COLO668 (cell line): ENCODE results near the gene NPFFR1.

Source experiments
- DNase-seq: peaks from one replicate; lab custom pipeline; 2025; ENCODE audit not compliant: unreplicated experiment; lab: John Stamatoyannopoulos, UW

NPFFR1 gene, protein sequence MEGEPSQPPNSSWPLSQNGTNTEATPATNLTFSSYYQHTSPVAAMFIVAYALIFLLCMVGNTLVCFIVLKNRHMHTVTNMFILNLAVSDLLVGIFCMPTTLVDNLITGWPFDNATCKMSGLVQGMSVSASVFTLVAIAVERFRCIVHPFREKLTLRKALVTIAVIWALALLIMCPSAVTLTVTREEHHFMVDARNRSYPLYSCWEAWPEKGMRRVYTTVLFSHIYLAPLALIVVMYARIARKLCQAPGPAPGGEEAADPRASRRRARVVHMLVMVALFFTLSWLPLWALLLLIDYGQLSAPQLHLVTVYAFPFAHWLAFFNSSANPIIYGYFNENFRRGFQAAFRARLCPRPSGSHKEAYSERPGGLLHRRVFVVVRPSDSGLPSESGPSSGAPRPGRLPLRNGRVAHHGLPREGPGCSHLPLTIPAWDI

GRCh38 chr10:70283445-70284399 is at the start of gene NPFFR1:
Gene NPFFR1 (minus strand): TSS chr10:70284004. CDS start chr10:70283676, 328 bp downstream.
- DNase-seq: no peak

DNA sequence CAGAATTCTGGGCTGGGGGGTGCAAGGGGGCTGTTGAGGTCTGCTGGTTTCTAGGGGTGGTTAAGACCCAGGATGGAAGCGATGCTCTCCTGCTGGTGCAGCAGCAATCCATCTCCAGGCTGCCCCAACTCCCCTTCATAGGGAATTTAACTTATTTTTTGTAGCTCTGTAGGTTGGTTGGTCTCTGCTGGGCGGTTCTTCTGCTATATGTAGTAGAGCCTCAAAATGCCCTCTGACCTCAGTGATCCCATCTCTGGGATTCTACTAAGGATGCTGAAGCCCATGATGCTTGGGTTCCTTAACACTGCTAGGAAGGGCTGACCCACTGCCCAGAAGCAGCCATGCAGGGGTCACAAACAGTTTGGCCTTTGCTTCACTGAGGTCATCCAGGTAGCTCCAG is 49.5 kb upstream of the NPFFR1 start:
- DNase-seq: no peak

DNA sequence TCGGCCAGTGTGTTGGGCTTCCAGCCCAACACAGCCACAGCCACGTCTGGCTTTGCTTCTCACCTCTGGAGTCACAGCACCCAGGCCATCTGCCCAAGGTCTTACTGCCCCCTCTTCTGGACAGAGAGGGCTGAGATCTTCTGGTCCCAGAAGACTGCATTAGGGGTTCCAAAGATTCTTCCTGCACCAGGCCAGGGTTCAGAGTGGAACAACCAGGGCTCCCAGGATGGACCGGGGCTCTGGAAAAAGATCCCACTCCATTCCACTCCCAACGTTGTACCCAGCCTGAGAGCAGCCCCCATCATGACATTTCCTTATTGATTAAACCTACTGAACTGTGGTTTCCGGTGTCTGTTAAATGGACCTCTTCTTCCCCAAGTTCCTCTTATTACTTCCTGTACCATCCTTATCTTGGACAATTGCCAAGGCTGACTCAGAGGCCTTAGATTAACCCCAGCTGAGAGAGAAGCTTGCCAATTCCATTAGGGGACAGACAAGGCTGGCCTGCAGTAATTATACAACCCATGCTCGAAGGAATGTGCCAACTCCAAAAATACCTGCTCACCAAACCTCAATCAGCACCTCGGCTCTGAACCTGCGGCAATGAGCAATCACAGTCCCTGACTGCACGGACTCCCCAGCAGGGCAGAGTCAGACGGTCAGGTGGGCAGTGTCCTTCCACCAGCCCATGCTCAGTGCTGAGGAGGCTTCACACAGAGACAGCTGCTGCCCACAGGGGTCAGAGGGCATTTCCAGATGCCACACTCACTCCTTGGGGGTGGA is 47.9 kb upstream of the NPFFR1 start:
- DNase-seq: peak; percentile 68

DNA sequence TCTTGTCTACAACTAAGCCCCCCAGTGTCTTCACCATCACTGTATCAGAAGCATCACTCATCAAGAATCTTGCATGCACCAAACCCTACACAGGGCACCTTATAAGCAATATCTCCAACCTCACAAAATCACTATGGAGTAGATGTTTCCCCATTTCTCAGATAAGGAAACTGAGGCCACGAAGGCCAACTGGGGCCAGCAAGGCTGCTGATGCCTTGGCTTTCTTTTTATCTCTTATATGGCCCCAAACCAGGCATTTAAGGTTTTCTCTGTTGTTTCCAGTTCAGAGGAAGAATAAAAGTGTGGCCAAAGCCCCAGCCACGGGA is 47.3 kb upstream of the NPFFR1 start:
- DNase-seq: no peak

DNA sequence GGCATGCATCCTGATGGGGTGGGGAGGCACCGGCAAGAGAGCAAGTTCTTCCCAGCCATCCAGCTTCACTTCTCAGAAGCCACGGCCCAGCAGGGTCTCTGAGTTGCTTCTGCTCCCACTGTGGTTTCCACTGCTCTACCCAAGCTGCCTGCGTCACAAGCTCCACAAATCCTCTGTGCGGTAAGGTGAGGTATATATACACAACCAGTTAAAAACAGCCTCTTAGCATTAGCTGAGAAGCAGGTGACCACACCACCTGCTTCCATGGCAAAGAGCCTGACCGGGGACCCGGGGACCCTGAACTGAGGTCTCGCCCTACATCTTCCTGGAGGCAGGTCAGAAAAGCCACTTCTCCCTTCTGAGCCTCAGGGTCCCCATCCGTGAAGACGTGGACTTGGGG is 46.9 kb upstream of the NPFFR1 start:
- no peak for DNase-seq

GRCh38 chr10:70328967-70329366 is 45.2 kb upstream of the NPFFR1 start:
- no peak for DNase-seq

DNA sequence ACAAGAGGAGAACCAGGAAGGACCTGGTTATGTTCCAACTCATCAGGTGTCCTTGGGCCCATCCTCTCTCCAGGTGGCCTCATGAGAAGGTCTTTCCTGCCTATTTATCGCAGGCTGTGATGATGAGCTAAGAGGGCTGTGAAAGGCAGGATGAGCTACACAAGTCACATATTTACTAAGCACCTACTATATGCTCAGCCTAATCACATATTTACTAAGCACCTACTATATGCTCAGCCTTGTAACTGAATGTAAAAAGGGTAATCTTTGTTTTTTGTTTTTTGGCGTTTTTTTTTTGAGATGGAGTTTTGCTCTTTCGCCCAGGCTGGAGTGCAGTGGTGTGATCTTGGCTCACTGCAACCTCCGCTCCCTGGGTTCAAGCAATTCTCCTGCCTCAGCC is 44.2 kb upstream of the NPFFR1 start:
- DNase-seq: no peak

- DNase-seq: no peak
Measured at GRCh38 chr10:70324951-70325781, 41.4 kb upstream of the NPFFR1 start.

DNA sequence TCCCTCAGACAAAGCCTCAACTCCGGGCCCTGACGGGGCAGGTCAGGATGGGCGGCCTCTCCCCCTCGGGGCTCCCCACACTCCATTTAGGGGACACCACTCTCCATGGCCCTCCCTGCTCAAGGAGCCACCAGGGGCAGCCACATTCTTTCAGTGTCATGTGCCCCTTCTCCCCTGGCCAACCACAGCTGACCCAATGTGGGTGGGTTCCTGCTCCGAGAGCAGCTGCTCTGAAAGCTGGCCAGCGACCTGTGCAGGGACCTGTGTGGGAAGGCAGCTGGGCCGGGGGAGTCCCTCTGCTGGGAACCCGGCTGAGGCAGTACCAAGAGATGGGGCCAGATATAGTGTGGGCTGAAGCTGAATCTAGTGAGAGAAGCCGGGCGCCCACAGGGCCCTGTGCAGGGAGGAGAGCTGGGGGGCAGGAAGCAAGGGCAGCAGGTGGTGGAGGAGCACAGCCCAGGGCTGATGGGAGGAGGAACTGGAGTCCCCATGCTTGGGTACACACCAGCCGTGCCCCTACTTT is 40.6 kb upstream of the NPFFR1 start:
- DNase-seq: peak; percentile 27

DNA sequence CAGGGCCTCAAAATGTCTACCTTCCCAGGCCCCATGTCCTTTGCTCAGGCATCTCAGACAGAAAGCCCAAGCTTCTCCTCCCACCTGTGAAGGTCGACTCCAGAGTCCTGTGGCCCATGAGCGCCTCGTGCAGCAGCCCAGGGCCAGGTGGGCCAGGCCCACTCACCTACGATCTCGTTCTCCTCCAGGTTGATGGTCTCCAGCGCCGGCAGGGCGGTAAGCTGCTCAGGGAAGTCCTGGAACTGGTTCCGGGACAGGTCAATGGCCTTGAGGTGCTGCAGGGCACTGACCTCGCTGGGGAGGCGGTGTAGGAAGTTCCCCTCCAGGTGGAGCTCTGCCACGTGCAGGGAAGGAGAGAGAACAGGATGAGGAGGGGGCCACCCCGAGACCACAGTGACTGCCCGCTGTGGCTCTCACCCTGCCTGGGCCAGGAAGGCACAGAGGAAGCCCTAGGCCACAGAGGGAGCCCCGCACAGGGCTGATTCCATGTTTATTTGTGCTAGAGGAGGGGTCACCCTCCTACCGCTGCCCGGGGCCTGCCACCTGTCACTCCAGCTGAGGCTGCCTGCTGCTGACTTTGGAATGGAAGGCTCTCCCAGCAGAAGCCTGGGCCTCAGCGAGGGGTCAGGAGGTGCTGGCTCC is 40.0 kb upstream of the NPFFR1 start:
- DNase-seq: peak; percentile 35

GRCh38 chr10:70323138-70323696 is 39.4 kb upstream of the NPFFR1 start:
- no peak for DNase-seq

DNA sequence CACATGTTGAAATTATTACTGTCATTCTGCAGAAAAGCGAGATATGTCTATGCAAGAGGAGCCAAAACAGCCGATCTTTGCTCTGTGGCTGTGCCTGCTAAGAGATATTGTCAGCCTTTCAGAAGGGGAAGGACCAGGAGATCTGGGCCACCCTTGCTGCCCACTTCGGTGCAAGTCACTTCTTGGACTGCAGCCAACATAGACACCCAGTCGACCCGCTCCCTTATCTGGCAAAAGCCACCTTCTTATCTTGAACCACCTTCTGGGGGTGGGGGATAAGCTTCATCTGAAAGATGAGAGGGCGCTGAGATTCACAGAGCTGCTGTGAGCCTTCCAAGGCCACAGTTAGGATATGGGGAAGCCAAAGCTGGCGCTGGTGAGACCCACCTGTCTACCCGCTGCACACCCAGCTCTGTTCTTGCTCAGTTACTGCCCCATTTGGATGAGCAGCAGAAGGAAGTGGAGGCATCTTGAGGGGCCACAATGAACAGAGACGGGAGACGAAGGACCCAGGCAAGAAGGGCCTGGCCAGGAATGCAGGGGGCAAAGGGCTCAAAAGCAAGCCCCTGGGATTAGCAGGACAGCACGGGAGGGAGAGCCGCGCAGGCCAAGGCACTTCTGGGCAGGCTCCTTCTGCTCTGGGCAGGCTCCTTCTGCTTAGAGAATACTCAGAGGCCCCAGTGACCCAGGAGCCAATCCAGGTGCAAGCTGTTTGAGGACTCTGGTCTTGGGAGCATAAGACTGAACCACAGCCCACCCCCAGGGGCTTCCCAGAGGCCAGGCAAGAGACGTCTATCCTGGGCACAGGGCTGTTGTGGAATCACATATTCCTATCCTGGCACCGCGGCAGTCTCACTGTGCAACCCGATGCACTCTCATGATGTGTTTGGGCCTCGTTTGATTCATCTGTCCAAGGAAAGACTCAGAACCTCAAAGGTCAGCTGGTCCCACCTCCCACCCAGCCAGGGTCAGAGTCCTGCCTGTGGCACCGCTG is 38.4 kb upstream of the NPFFR1 start:
- no peak for DNase-seq

GRCh38 chr10:70321233-70321632 is 37.4 kb upstream of the NPFFR1 start:
- DNase-seq: no peak

- DNase-seq: peak; percentile 5
Measured at GRCh38 chr10:70320751-70321150, 36.9 kb upstream of the NPFFR1 start.

DNA sequence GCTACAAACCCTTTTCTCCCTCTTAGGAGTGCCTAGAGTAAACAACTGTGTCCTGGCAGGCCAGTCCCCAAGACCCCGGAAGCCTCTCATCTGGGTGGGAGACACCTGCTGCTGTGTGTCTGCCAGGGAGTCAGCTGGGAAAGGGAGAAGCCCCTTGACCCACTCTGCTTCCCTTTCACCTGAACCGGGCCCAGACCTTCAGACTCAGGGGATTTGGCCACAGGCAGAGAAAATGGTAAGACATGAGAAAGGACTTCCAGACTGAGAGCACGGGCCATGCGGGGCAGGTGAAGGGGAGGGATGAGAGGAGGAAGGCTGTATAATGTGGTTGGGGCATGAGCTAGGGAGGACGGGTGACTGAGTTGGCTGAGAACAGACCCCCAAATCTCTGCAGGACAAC is 36.0 kb upstream of the NPFFR1 start:
- no peak for DNase-seq

DNA sequence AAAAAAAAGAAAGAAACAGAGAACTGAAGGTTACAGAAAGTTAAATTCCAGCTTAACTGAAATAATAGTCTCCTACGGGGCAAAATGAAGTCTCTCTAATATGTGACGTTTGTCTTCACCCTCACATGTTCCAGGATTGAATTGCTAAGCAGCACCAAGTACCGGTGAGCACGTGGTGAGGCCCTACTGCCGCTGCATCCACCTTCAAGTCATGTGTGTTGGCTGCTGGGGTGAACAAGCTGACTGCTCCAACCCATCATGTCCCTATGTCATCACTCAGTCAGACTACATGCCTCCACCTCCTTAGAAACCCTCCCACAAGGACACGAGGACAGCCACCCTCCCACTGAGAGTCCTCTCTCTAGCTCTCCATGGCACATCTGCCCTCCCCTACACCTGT is 35.4 kb upstream of the NPFFR1 start:
- DNase-seq: peak; percentile 71

DNA sequence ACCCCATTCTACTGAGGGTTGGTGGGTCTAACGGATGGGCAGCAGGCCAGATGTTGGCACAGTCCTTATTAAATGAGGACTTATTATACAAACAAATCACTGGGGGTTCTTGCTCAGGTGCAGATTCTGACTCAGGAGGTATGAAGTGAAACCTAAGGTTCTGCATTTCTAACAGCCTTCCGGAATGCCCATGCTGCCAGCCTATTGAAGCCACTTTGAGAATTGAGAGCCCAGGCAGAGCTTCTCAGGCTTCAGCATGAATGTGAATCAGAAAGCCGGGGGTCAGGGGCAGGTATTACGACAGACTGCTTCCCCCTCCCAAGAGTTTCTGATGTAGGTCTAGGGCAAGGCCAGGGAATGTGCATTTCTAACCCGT is 34.1 kb upstream of the NPFFR1 start:
- DNase-seq: no peak

GRCh38 chr10:70317272-70317942 is 33.6 kb upstream of the NPFFR1 start:
- no peak for DNase-seq
